D721Med (cell line): ENCODE measurements around the gene VSTM5.

Experiments
- DNase-seq: peaks from one replicate; pipeline ENCODE4 v3.0.0; 2011; ENCODE audit warnings: low spot score; ENCODE audit not compliant: insufficient read length
- FAIRE-seq: peaks from 2 replicates; lab custom pipeline; 2011; peaks lifted over from hg19 to GRCh38; lab: Jason Lieb, UNC
- TF ChIP-seq, protein P1 (sequence below): IDR thresholded peaks from 2 replicates; pipeline ENCODE4 v1.5.1; 2012; ENCODE audit warnings: mild to moderate bottlenecking, control low read depth; ENCODE audit not compliant: insufficient read depth; ENCODE audit errors: missing control alignments

The VSTM5 gene

GRCh38 chr11:93819966-93820695 is 30.3 kb downstream of the VSTM5 start:
- TF ChIP-seq, protein P1, sequence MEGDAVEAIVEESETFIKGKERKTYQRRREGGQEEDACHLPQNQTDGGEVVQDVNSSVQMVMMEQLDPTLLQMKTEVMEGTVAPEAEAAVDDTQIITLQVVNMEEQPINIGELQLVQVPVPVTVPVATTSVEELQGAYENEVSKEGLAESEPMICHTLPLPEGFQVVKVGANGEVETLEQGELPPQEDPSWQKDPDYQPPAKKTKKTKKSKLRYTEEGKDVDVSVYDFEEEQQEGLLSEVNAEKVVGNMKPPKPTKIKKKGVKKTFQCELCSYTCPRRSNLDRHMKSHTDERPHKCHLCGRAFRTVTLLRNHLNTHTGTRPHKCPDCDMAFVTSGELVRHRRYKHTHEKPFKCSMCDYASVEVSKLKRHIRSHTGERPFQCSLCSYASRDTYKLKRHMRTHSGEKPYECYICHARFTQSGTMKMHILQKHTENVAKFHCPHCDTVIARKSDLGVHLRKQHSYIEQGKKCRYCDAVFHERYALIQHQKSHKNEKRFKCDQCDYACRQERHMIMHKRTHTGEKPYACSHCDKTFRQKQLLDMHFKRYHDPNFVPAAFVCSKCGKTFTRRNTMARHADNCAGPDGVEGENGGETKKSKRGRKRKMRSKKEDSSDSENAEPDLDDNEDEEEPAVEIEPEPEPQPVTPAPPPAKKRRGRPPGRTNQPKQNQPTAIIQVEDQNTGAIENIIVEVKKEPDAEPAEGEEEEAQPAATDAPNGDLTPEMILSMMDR: no peak
- no peak for DNase-seq
- FAIRE-seq: no peak

DNA sequence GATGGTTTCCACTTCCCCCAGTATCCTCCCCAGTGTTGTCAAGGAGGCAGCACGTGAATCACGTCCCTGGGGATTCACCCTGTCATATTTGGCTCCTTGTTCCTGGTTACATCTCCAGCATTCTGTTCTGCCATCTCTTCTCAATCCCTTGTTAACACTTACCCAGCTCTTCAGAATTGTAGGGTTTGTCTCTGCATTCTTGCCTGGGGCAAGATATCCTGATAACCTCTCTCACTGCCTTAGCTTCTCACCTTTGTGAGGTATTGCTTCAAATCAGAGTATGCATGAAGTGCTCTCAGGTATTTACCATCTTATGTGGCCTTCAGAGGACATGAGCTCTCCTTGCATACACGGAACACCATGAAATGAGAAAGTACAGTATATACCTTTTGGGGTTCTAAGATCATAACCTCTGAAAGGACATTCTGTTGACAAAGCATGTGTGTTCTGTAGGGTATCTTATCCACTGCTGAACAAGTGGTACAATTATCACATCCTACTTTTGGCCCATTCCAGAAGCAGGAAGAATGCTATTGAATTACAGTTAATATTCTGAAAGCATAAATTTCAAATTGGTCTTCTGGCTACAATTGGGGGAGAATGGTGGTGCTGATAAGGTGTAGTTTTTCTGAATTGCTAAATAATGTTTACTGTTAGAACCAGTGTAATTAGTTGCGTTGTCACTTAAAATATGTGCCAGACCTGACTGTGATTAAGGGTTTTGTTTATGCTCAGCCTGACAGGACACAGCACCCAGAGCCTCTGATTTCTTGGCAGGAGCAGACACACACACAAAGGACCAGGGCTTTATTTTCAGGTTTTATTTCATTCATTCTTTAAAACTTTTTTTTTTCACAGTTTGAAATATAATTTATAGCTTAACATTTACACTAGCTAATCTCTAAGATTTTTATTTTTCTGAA is 32.7 kb downstream of the VSTM5 start:
- DNase-seq: no peak
- no peak for FAIRE-seq
- TF ChIP-seq, protein P1: no peak

DNA sequence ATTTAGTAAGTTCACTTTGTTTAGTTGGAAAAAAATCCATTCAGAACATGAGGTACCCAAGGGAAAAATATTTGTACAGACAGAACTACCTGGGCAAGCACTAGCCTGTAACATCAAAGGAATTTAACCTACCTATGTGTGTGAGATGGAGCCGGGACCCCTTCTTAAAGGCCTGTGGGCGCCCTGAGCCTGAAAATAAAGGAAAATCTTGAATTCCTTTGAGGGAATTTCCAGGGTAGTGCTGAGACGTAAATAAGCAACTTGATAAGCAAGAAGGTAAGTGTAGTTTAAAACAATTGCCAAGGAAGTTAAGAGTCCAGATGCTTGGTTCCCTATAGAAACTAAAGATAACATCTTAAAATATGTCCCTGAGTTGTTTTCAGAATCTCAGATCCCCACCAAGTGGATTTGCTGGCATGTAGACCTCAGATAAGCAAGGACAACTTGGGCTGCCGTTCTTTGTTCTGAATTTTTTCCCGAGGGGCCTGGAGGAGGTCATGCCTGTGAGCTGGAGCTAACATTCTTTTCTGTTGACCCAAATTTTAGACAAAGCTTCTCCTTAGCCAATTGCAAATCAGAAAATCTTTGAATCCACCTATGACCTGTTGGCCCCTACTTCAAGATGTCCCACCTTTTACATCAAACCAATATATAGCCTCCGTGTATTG is 35.3 kb downstream of the VSTM5 start:
- no peak for DNase-seq
- TF ChIP-seq, protein P1: no peak
- FAIRE-seq: no peak

DNA sequence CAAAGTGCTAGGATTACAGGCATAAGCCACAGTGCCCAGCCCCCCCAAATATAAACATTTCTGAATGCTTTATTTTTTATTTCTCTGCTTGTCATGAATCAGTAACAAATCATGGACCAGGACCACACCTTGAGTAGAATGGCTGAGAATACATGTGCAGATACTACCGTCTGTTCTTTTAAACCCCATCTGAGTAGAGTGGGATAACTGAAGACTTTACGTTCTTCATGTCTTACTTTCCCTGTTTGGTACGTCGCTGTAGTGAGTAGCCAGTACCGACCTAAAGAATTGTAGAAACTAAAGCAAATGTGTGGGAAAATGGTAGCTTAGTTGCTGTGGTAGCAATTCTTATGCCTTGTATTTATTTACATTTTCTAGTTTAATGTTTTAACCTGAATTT is 36.4 kb downstream of the VSTM5 start:
- DNase-seq (no peak), FAIRE-seq (no peak)
- TF ChIP-seq, protein P1: no peak

GRCh38 chr11:93807980-93808379 is 42.4 kb downstream of the VSTM5 start:
- FAIRE-seq: no peak
- TF ChIP-seq, protein P1: no peak

DNA sequence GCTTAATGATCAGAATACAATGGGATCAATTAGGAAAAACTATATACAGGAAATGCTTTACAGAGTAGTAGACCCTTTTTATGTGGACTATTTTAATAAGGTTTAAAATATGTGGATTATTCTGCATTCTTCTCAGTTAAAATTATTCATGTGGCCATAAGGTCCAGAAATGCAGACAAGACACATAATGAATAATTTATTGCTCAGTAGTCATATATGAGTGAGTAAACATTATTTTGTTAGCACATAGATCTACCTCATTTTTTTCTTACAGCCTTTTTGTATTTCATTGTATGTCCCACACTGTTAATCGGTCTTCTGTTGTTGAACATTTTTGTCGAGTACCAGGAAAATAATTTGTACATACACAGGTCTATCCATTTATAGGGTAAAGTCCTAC is 45.5 kb downstream of the VSTM5 start:
- TF ChIP-seq, protein P1: no peak
- FAIRE-seq: no peak
- no peak for DNase-seq

More at GRCh38 chr11:93807980-93808379, 42.4 kb downstream of the VSTM5 start:
- no peak for DNase-seq
